ENCODE results near the gene LCE2A. TPM values are rescaled to one million over a fixed set of nuclear protein-coding genes. Genes with fewer than 3 reads are reported as not detected.
"Not testable (repeated sequence)": the region's sequence is repeated elsewhere in the genome, so short reads cannot be mapped to it uniquely, and the experiment has no call there.

The LCE2A gene
- total RNA-seq, 4 donors from 2014 or later, result not detected

DNA sequence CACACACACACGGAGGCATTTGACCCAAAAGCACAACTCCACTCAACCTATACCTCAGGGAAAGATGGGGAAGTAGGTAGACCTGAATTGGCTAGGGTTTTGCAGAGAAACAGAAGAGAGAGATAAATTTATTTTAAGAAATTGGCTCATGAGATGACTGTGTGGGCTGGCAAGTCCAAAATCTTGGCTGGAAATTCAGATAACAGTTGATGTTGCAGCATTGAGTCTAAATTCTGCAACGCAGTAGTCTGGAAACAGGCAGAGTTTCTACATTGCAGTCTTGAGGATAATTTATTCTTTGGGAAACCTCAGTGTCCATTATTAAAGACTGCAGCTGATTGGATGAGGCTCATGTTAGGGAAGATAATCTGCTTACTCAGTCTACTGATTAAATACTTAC lies 16.5 kb upstream of the LCE2A start:
- intact Hi-C loops (cut with DNase I), result no loop called here
- no peak overlapping the region for H3K27ac ChIP-seq
- WGBS, 2 donors, result 61 to 68% methylated on average over 2 of the region's 2 CpGs
- H3K9me3 ChIP-seq, result no peaks in the 10 kb centered on the region
- no peak for TF ChIP-seq POLR2A (IDR thresholded peaks at IDR 0.05)
- H3K36me3 ChIP-seq, result no peaks in the 10 kb centered on the region
- H3K4me1 ChIP-seq, result no peaks in the 10 kb centered on the region
- H3K4me3 ChIP-seq (replicated peaks in 1 of 3), result no peak overlapping the region
- H3K27me3 ChIP-seq, result no peaks in the 10 kb centered on the region
- no peak for DNase-seq

- TF ChIP-seq, protein P1, sequence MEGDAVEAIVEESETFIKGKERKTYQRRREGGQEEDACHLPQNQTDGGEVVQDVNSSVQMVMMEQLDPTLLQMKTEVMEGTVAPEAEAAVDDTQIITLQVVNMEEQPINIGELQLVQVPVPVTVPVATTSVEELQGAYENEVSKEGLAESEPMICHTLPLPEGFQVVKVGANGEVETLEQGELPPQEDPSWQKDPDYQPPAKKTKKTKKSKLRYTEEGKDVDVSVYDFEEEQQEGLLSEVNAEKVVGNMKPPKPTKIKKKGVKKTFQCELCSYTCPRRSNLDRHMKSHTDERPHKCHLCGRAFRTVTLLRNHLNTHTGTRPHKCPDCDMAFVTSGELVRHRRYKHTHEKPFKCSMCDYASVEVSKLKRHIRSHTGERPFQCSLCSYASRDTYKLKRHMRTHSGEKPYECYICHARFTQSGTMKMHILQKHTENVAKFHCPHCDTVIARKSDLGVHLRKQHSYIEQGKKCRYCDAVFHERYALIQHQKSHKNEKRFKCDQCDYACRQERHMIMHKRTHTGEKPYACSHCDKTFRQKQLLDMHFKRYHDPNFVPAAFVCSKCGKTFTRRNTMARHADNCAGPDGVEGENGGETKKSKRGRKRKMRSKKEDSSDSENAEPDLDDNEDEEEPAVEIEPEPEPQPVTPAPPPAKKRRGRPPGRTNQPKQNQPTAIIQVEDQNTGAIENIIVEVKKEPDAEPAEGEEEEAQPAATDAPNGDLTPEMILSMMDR (IDR thresholded peaks at IDR 0.05), result no peak
- no peak for TF ChIP-seq POLR2A (IDR thresholded peaks at IDR 0.05)
- H3K36me3 ChIP-seq, result no peaks in the 10 kb centered on the region
- no peak for DNase-seq
- H3K27me3 ChIP-seq, result no peaks in the 10 kb centered on the region
- no peak overlapping the region for H3K27ac ChIP-seq
- intact Hi-C loops (cut with DNase I), result no loop called here
- H3K4me3 ChIP-seq (replicated peaks in 1 of 3), result no peak overlapping the region
- H3K9me3 ChIP-seq, result no peaks in the 10 kb centered on the region
- no peaks in the 10 kb centered on the region for H3K4me1 ChIP-seq
Observed at GRCh38 chr1:152683846-152684245, 14.3 kb upstream of the LCE2A start.

GRCh38 chr1:152685823-152686222 lies 12.3 kb upstream of the LCE2A start, which contains the start of gene LCE2B:
Gene LCE2B (plus strand): TSS chr1:152686123. CDS start chr1:152686844, 721 bp downstream.
- H3K9me3 ChIP-seq; H3K27me3 ChIP-seq; H3K27ac ChIP-seq; intact Hi-C loops (cut with DNase I); H3K36me3 ChIP-seq; DNase-seq; H3K4me3 ChIP-seq (replicated peaks in 1 of 3); H3K4me1 ChIP-seq: not testable (repeated sequence)
- WGBS, 2 donors, result 69 to 73% methylated on average over 3 to 4 of the region's 4 CpGs

- Histone ChIP-seq H3K9me3 (no peaks in the 10 kb centered on the region), H3K4me3 (replicated peaks in 1 of 3) (no peak overlapping the region), H3K27me3 (no peaks in the 10 kb centered on the region), H3K27ac (no peak overlapping the region), H3K4me1 (no peaks in the 10 kb centered on the region), H3K36me3 (no peaks in the 10 kb centered on the region)
- WGBS, 2 donors, result 72 to 78% methylated on average over 4 of the region's 4 CpGs
- no peak for TF ChIP-seq POLR2A (IDR thresholded peaks at IDR 0.05)
- TF ChIP-seq, protein P1 (IDR thresholded peaks at IDR 0.05), result no peak
- intact Hi-C loops (cut with DNase I), result no loop called here
- no peak for DNase-seq
Observed at GRCh38 chr1:152699746-152700145, 1.6 kb downstream of the LCE2A start.

- Histone ChIP-seq H3K4me3 (replicated peaks in 1 of 3) (no peak within 1 kb of the TSS), H3K27ac (no peak within 1 kb of the TSS), H3K36me3 (no peaks in the 10 kb centered on the region), H3K9me3 (no peaks in the 10 kb centered on the region), H3K27me3 (no peaks in the 10 kb centered on the region), H3K4me1 (no peaks in the 10 kb centered on the region)
- no peak for DNase-seq
- 78 to 84% methylated on average over 2 of the region's 2 CpGs for WGBS, 2 donors
- intact Hi-C loops (cut with DNase I), result no loop called here
- no peak for TF ChIP-seq POLR2A (IDR thresholded peaks at IDR 0.05)
Observed at GRCh38 chr1:152707860-152708259, 9.7 kb downstream of the LCE2A start, which contains the start of gene LCE4A. Gene LCE4A (plus strand): TSS chr1:152708160. CDS start chr1:152709076, 916 bp downstream.

DNA sequence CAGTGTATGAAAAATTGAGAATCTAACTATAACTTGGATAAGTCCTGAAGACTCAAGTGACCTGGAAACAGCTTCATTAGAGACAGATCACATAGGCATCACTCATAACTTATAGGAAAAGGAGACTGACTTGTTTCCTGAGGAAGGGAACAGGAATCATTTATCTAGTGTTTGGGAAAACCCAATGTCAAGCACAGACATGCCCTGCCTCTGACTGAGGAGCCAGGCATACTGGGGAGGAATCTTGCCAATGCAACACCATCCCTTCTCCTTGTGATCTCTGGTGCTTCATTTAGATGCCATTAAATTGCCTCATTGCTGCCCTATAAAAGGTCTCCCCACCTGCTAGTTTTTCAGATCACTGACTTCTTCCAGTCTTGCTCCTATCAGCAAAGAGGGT lies 20.1 kb downstream of the LCE2A start:
- H3K4me1 ChIP-seq, result no peaks in the 10 kb centered on the region
- no peak for TF ChIP-seq POLR2A (IDR thresholded peaks at IDR 0.05)
- TF ChIP-seq, protein P1 (IDR thresholded peaks at IDR 0.05), result no peak
- intact Hi-C loops (cut with DNase I), result no loop called here

GRCh38 chr1:152725261-152725660 lies 27.1 kb downstream of the LCE2A start:
- TF ChIP-seq, protein P1 (IDR thresholded peaks at IDR 0.05), result no peak
- TF ChIP-seq POLR2A (IDR thresholded peaks at IDR 0.05), result no peak
- no peaks in the 10 kb centered on the region for H3K27me3 ChIP-seq
- H3K9me3 ChIP-seq, result no peaks in the 10 kb centered on the region
- H3K36me3 ChIP-seq, result no peaks in the 10 kb centered on the region
- no peaks in the 10 kb centered on the region for H3K4me1 ChIP-seq
- no peak overlapping the region for H3K27ac ChIP-seq
- no peak for DNase-seq
- no peak overlapping the region for H3K4me3 ChIP-seq (replicated peaks in 1 of 3)
- intact Hi-C loops (cut with DNase I), result no loop called here

More for the DNA sequence above, 20.1 kb downstream of the LCE2A start:
- Histone ChIP-seq H3K9me3 (no peaks in the 10 kb centered on the region), H3K4me3 (replicated peaks in 1 of 3) (no peak overlapping the region), H3K27ac (no peak overlapping the region), H3K36me3 (no peaks in the 10 kb centered on the region), H3K27me3 (no peaks in the 10 kb centered on the region)
- DNase-seq, result no peak
